NCI-H187 treated with DMSO at 0.1 percent for 48 hours (cell line): ENCODE measurements around the gene ARPP19.
"Not testable (repeated sequence)": the region's sequence is repeated elsewhere in the genome, so short reads cannot be mapped to it uniquely, and the experiment has no call there.

Source experiments
- DNase-seq: peaks from one replicate; lab custom pipeline; 2025; lab: John Stamatoyannopoulos, UW

ARPP19 gene

GRCh38 chr15:52568601-52569585 is at the start of gene ARPP19:
Gene ARPP19, minus strand, starts transcription at chr15:52569030. Its CDS starts 138 bp downstream, at chr15:52568892.
- DNase-seq: peak; percentile 13

- no peak for DNase-seq
These were observed 48.2 kb upstream of the ARPP19 start for GRCh38 chr15:52617026-52617425.

GRCh38 chr15:52615302-52615701 is 46.5 kb upstream of the ARPP19 start:
- DNase-seq: no peak

DNA sequence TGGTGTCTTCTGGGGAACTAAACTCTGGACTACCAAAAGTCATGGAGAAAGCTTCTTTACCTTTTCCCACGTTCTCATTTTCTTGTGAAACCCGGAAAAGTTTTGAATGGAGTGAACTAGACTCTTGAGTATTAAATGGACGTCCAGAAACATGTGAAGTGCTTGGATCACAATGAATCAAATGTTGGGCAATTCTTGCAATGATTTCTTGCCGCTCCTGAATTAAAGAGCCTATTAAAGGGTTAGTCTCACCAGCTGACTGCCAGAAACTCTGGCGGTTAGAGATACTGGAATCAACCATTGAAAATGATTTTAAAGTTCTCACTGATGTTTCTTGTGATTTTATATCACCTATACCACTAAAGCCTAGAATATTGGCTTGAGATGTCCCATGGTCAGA is 40.8 kb upstream of the ARPP19 start:
- no peak for DNase-seq

GRCh38 chr15:52584414-52584813 is 15.6 kb upstream of the ARPP19 start:
- no peak for DNase-seq

- DNase-seq: no peak
These were observed 11.0 kb upstream of the ARPP19 start for GRCh38 chr15:52579852-52580251.

GRCh38 chr15:52576692-52577091 is 7.9 kb upstream of the ARPP19 start:
- no peak for DNase-seq

DNA sequence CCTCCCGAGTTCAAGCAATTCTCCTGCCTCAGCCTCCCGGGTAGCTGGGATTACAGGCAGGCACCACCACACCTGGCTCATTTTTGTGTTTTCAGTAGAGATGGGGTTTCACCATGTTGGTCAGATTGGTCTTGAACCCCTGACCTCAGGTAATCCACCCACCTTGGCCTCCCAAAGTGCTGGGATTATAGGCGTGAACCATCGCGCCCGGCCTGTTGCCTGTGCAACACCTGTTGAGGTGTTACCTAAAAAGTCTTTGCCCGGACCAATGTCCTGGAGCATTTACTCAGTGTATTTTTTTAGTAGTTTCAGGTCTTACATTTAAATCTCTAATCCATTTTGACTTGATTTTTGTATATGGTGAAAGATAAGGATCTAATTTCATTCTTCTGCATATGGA is 6.7 kb upstream of the ARPP19 start:
- DNase-seq: not testable (repeated sequence)

DNA sequence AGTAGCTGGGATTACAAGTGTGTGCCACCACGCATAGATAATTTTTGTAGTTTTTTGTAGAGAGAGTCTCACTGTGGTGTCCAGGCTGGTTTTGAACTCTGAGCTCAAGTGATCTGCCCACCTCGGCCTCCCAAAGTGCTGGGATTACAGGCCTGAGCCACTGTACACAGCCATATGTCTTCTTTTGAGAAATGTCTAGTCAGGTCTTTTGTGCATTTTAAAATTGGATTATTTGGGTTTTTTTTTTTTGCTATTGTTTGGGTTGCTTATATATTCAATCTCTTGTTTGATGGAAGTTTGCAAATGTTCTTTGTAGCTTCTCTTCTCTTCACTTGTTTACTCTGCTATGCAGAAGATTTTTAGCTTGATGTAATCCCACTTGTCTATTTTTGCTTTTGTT is 6.2 kb upstream of the ARPP19 start:
- no peak for DNase-seq

GRCh38 chr15:52574623-52575022 is 5.8 kb upstream of the ARPP19 start:
- not testable (repeated sequence) for DNase-seq

DNA sequence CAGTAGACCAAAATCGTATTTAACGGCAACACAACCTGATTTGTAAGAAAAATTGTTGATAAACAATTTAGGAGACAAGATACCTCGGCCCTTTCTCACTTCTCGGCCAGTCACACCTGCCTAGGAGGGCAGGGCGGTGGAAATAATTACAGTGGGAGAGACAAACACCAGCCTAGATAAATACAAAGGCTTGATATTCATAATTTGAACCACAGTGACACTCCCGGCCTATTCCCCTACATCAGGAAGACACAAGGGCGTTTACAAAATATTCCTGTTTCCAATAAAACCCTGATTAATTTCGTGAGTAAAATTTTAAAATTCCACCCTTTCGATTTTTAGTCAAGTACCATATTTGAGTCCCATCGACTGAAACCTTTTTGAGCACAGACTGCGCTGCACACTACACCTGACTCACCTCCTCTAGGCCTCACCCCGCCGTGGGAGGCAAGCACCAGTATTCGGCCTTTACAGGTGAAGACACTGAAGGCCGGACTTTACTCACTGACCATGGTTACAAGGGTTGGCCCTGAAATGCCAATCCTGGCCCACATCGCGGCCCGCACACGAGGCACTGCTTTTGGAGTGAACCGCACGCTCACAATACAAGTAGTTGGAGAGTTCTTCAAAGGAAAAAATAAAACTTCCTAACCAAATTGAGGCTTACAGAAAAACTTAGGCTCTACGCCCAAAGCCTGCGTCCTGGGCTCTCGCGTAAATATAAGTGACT is 794 bp downstream of the ARPP19 start:
- DNase-seq: no peak

DNA sequence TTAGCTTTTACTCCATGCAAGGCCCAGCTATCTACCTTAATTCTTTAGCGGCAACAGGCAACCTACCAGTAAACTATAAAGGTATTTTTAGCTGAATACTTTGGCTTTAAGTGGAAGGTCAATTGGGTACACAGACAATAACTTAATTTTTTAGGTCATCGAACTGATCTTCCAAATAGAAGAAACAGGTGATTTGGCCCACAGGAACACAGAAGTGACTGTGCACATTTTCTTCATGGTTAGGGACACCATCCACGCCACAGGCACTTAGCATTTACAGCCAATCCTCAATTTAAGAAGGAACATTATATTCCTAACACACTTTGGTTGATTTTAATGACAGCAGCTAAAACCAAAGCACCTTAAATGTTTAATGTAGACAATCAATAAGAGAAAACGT is 1.9 kb downstream of the ARPP19 start:
- no peak for DNase-seq

- DNase-seq: not testable (repeated sequence)
These were observed 3.1 kb downstream of the ARPP19 start for GRCh38 chr15:52565417-52566358.

DNA sequence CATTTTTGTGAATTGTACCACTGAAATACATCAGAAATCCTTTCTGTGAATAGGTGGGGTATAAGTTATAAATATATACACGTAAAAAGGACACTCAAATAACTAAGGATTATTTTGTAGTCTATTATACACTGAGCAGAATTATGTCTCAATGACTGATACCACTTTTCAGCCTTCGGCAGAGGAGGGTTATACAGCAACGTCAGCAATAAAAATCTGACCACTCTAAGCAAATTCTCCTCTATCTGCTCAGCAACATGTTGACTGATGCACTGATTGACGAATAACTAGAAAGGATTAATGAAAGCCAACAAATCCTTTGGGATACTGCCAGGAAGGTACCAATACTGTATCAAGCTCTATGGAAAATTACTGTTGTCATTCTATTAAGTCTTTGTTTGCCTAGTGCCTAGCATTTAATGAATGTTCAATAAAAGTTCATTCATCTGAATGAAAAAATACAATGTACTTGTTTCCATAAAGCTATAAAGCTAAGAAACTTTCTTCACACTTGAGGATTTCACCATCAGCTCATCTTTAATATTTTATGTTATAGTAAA is 5.2 kb downstream of the ARPP19 start:
- DNase-seq: no peak

DNA sequence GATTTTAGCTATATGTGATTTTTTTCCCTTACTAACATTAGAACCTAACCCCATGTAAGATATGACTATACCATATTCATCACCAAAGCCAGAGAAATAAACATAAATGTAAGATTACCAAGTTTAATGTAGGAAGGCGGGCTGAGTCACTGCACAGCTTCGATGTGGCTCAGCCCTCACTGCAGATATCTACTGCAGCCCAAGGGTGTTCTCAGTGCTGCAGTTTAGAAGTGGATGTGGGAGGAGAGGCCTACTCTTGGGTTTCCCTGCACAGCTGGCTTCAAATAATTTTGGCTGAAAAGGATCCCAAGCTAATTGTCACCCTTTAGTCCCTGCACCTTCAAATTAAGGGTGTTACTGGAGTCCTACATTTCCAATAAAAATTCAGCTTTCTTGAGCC is 9.3 kb downstream of the ARPP19 start:
- no peak for DNase-seq

GRCh38 chr15:52559022-52559421 is 9.8 kb downstream of the ARPP19 start:
- no peak for DNase-seq

DNA sequence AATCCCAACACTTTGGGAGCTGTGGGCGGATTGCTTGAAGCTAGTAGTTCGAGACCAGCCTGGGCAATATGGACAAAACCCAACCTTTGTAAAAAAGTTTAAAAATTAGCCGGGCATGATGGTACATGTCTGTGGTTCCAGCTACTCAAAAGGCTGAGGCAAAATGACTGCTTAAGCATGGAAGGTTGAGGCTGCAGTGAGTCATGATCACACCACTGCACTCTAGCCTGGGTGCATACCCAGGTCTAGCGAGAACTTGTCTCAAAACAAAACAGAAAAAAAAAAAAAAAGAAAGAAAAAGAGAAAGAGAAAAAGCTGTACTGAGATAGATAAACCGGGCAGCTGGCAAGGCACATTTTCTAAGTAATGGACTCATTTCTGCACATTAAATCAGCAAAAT is 10.6 kb downstream of the ARPP19 start:
- no peak for DNase-seq

DNA sequence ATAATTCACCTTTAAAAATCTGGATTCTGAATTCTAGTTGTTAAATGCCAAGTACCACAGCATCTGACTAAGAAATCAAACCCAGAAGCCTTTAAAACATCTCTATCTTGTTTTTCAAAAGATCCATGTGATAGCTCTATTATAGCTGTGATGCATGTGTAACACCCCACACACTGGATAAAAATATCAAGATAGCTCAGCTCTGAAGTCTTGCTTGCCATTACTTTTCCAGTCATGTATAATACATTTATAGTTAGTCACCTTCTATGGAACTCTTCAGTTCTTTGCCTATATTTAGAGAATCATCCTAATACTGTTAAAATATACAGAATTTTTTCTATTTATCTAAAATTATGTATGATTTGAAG is 11.6 kb downstream of the ARPP19 start:
- DNase-seq: no peak

GRCh38 chr15:52556524-52557273 is 12.1 kb downstream of the ARPP19 start:
- no peak for DNase-seq

- no peak for DNase-seq
These were observed 16.5 kb downstream of the ARPP19 start for GRCh38 chr15:52552303-52552702.

DNA sequence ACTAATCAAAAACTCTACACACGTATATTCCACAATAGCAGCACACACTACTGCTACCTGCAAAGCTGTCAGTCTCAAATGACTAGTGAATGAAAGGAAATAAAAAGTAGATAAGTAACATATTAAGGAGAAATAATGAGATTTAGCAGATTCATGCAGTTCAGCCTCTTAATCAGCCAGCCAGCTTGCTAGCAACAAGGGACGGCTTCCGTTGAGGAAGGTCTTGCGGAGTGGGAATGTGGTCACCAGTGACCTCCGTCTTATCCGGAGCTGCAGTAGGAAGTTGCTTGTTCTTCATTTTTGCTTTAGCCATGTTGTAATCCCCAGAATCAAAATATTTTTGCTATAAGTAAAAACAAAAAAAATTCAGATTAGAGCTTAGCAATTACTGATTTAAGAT is 17.1 kb downstream of the ARPP19 start:
- DNase-seq: no peak
